ENCODE measurements around the gene YWHAQ.

The YWHAQ gene

GRCh38 chr2:9630736-9631552, at the start of gene YWHAQ:
YWHAQ (minus strand) TSS chr2:9630997; CDS start chr2:9630452, 545 bp downstream.
- DNase-seq: peak; percentile 98

GRCh38 chr2:9680082-9680481, 49.3 kb upstream of the YWHAQ start:
- no peak for DNase-seq

GRCh38 chr2:9679218-9679617, 48.4 kb upstream of the YWHAQ start:
- no peak for DNase-seq

GRCh38 chr2:9678544-9678943, 47.7 kb upstream of the YWHAQ start:
- DNase-seq: no peak

DNA sequence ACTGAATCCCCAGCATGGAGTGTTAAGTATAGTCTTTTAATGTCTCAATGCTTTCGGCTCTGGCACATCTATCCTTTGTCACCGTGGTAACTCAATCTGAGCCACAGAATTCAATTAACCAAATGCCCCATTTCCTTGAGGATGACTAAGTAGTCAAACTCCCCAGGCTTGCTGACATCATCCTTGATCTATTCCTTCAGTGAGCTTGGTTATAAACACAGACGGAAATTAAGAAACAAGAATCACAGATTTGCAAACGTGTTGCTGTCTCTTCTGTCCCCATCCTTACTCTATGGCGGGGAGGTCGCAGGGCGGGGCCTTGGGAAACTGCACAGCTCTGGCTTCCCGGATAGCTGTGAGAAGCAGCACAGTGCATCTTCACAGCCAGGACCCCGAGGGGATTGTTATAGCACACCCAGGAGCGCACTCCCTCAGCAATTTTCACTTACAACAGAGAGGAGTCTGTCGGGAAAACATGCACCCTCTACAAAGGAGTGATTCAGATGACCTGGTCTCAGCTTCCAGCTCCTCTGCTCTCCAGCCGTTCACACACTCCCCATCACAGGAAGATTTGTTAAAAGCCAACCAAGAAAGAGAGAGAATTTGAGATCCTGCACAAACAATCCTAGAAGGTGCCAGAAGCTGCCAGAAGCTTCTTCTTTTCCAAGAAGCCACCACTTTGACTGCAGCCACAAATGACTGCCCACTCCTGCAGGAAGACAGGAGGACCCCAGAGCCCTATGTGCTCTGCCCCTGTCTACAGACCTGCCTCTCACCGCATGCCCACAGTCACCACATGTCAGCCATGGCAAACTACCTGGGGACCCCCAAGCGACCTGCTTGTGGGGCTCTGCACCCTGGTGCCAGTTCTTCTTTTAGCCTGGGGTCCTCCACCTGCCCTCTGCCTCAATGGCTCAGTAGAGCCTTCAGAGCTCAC, 44.9 kb upstream of the YWHAQ start:
- no peak for DNase-seq

DNA sequence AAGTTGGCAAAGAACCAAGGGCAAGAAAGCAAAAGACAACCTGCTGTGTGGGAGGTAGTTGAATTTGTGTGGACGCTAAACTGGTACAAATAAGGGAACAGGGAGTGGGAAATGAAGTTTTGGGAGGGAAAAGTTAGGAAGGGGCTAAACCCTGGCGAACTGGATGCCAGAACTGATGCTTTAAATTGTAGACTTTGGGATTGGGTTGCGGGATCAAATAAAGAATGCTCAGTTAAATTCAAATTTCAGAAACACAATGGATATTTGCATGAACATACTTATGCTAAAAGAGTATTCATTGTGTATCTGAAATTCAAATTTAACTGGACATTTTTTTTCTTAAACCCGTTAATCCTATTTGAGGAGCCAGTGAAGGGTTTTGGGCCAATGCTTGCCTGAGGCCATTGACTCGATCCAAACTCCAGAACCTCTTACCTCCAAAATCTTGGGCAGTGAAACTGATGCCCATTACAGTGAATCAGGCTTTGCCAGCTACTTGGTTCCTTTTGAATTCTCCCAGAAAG, 44.2 kb upstream of the YWHAQ start:
- no peak for DNase-seq

GRCh38 chr2:9673914-9674481, 43.2 kb upstream of the YWHAQ start:
- no peak for DNase-seq

GRCh38 chr2:9668687-9669345, 38.0 kb upstream of the YWHAQ start:
- no peak for DNase-seq

DNA sequence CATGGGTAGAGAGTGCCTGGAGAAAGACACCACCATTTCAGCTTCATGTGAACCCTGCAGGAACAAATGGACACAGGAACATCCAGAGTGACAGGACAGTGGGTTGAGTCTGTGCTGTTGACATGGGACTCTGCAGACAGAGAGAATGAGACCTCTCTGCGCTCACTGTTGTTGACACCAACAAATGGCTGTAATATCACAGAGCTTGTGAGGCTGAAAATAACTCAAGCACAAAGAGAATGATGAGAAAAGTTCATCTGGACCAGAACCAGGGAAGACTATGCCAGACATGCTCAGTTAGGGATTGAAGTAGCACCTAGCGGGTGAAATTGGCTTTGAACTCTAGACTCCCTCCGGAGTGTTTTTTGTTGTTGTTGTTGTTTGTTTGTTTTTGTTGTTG, 37.0 kb upstream of the YWHAQ start:
- no peak for DNase-seq

- DNase-seq: no peak
These were observed 35.5 kb upstream of the YWHAQ start for GRCh38 chr2:9666306-9666705.

GRCh38 chr2:9665898-9666297, 35.1 kb upstream of the YWHAQ start:
- DNase-seq: no peak

DNA sequence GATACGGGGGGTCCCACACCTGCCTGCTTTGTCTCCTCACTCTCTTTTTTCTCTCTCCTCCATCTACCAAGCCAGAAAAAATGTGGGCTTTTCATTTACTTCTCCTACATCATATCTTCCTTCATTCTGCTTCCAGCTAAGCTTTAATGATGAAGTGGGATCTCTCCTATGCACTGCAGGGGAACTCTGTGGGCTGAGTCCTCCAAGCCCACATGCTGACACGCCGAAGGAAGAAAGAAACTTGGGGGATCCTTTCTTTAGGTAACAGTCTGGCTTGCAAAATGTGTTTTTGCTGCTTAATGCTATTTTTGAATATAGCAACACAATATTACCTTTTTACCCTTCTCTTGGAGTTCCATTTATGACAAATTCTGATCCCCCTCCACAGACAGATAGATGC, 33.6 kb upstream of the YWHAQ start:
- no peak for DNase-seq

DNA sequence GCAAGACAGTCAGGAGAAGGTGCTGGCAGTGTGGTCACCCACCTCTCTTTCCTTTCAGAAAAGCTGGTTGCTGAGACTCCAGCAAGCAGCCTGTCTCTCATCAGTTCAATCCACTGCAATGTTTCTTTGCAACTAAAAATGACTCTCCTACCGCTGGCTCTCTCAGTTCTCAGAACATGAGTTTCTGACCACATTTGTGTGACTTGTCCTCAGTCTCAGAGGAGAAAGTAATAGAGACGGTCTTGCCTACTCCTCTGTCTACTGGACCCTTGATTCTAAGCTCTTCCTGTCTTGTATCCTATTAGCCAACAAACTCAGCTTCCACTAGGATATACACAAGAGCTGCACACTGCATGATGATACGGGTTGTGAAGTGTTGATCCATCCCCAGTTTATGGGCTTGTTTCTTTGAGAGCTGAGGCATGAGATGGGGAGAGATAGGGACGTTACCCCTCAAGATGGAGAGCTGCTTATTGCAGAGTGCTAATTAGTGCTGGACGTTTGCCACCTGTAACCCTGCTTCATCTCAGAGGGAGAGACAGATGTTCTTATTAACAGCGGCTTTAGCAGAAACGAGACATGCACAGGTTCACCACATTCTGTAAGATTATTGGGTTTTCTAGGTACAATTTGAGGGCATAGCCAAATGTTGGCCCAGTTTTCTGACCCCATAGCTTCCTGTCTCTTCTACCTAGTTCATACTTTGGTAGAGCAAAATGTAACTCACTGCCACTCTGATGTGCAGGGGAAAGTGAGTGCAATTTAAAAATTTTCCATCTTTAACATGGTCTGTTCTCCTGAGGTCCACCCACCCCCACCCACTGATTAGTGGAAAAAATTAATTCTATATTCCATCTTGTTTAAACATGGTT, 32.4 kb upstream of the YWHAQ start:
- no peak for DNase-seq

DNA sequence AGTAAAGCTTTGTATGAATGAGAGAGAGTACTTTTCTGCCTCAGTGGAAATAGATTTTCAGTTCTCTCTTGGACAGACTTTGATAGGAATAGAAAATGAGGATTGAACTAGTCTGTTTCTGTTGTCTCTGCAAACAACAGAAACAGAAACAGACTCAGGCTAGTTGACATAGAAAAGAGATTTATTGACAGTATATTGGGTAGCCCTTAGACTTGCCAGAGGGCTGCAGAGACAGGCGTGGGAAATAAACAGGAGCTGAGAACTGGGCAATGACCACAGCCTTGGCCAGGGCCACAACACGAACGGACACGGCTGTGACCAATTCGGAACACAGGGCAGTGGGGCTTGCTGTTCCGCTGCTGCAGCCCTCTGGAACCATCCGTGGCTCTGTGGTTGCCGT, 30.5 kb upstream of the YWHAQ start:
- no peak for DNase-seq

DNA sequence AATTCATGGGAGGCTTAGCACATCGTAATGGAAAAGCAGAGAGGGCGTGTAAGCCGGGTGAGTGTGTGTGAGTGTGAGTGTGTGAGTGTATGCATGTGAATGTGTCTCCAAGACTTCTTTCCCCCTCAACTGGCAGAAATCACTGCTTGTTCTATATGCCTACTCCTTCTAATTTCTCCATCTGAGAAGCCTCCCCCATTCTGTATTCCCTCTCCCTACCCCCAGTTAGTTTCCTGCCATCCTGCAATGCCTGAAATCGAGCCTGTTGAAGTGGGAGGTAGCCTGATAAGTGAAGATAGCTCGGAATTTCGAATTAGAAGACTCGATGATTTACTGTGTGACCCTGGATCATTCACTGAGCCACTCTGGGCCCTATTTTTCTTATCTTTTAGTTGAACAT, 30.0 kb upstream of the YWHAQ start:
- no peak for DNase-seq

DNA sequence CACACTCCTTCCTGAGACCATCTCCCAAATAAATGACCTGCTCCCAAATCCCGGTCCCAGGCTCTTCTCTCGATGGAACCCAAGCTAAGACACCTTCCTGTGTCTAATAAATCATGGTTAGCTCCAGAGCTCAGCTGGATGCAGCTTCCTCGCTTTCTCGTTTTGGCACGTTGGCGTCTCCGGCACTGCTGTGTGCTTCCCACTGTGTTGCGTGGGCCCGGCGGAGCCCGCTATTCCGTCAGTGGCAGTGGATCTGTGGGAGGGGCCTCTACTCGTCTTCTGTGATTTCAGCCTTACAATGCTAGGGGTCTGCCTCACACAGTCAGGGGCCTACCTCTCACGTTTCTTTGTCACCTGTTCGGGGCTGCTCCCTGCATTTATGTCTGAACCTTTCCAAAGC, 29.4 kb upstream of the YWHAQ start:
- DNase-seq: no peak

DNA sequence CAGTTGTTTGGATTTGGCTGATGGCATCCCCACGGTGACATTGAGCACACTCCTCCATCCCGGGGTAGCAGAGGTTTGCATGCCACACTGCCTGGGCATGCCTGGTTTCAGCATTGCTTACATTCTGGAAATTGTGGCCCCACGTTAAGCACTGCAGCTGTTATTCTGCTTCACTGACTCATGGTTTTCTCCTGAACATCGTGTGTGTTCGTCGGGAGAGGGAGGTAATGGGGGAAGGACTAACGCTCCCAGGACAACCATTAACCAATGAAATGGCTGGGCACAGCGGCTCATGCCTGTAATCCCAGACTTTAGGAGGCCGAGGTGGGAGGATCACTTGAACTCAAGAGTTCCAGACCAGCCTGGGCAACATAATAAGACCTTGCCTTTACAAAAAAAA, 28.2 kb upstream of the YWHAQ start:
- no peak for DNase-seq

- no peak for DNase-seq
These were observed 26.9 kb upstream of the YWHAQ start for GRCh38 chr2:9657731-9658130.

DNA sequence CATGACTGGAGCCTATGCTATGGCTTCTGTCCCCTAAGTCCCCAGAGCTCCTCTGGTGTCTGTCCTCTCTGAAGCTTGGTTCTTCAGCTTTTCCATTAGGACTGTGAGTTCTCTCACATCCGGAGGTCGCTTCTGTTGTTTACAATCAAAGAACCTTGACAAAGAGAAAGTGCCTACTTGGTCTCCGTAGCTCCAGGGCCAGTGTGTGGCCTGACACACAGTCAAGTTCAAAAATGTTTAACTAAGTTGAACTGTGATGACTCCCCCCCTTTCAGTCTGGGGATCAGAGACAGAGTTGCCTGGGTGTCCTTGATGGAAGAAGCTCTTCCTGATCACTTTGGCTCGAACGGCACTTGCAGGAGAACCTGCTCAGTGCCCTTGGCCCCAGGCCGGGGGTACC, 26.3 kb upstream of the YWHAQ start:
- no peak for DNase-seq

- DNase-seq: peak; percentile 70 to 79
These were observed 25.5 kb upstream of the YWHAQ start for GRCh38 chr2:9656270-9656766.

GRCh38 chr2:9655441-9656269, 24.9 kb upstream of the YWHAQ start:
- peak; percentile 84 to 85 for DNase-seq

Measured in activated T-cell treated with anti-CD3 and anti-CD28 coated beads, Interleukin-2, amount 50 U/mL, for 48 hours (primary cell).